ENCODE measurements around the gene DUSP6. TPM values are rescaled to one million over a fixed set of nuclear protein-coding genes. Genes with fewer than 3 reads are reported as not detected.

Gene DUSP6
- total and polyA plus RNA-seq, 12 donors, result 12.3 to 81.8 (median 39.9) TPM

- Histone ChIP-seq H3K9me3 (replicated peaks in 1 of 3) (no peaks in the 10 kb centered on the region), H3K36me3 (replicated peaks in 1 of 2) (no peaks in the 10 kb centered on the region), H3K27me3 (no peaks in the 10 kb centered on the region), H3K4me1 (replicated peaks in 1 of 2) (no peaks in the 10 kb centered on the region), H3K27ac (no peak overlapping the region), H3K4me3 (no peak overlapping the region)
- TF ChIP-seq, protein P1, sequence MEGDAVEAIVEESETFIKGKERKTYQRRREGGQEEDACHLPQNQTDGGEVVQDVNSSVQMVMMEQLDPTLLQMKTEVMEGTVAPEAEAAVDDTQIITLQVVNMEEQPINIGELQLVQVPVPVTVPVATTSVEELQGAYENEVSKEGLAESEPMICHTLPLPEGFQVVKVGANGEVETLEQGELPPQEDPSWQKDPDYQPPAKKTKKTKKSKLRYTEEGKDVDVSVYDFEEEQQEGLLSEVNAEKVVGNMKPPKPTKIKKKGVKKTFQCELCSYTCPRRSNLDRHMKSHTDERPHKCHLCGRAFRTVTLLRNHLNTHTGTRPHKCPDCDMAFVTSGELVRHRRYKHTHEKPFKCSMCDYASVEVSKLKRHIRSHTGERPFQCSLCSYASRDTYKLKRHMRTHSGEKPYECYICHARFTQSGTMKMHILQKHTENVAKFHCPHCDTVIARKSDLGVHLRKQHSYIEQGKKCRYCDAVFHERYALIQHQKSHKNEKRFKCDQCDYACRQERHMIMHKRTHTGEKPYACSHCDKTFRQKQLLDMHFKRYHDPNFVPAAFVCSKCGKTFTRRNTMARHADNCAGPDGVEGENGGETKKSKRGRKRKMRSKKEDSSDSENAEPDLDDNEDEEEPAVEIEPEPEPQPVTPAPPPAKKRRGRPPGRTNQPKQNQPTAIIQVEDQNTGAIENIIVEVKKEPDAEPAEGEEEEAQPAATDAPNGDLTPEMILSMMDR (IDR thresholded peaks at IDR 0.05), result no peak
- no peak for TF ChIP-seq POLR2A (IDR thresholded peaks at IDR 0.05)
- DNase-seq, result no peak
- intact Hi-C loops (cut with DNase I), result loop anchor here in 1 of 2 donors (10.0 kb wide), 1 partner anchor 91 kb away; no protein-coding TSS in a partner anchor
These were observed 11.3 kb upstream of the DUSP6 start for GRCh38 chr12:89363582-89363981.

- H3K9me3 ChIP-seq (replicated peaks in 1 of 3), result no peaks in the 10 kb centered on the region
- no peaks in the 10 kb centered on the region for H3K36me3 ChIP-seq (replicated peaks in 1 of 2)
- H3K4me1 ChIP-seq (replicated peaks in 1 of 2), result no peaks in the 10 kb centered on the region
- TF ChIP-seq POLR2A (IDR thresholded peaks at IDR 0.05), result no peak
- no peak for DNase-seq
- no peak overlapping the region for H3K27ac ChIP-seq
- H3K27me3 ChIP-seq, result no peaks in the 10 kb centered on the region
- H3K4me3 ChIP-seq, result no peak overlapping the region
- 69 to 74% (median 70%) methylated on average over 4 of the region's 4 CpGs for WGBS, 4 donors
- intact Hi-C loops (cut with DNase I), result loop anchor here in 1 of 2 donors (10.0 kb wide), 1 partner anchor 92 kb away; no protein-coding TSS in a partner anchor
These were observed 10.8 kb upstream of the DUSP6 start for GRCh38 chr12:89363084-89363483.

GRCh38 chr12:89359615-89360014 is 7.3 kb upstream of the DUSP6 start:
- Histone ChIP-seq H3K9me3 (replicated peaks in 1 of 3) (no peaks in the 10 kb centered on the region), H3K27ac (no peak overlapping the region), H3K4me3 (no peak overlapping the region), H3K4me1 (replicated peaks in 1 of 2) (peaks cover 0 to under 1% of the 10 kb centered on the region in 2 donors), H3K36me3 (replicated peaks in 1 of 2) (no peaks in the 10 kb centered on the region), H3K27me3 (no peaks in the 10 kb centered on the region)
- TF ChIP-seq, protein P1 (IDR thresholded peaks at IDR 0.05), result no peak
- TF ChIP-seq POLR2A (IDR thresholded peaks at IDR 0.05), result no peak
- 95 to 100% (median 96%) methylated on average over 3 of the region's 3 CpGs for WGBS, 4 donors
- intact Hi-C loops (cut with DNase I), result loop anchor here in 1 of 2 donors (10.0 kb wide), 1 partner anchor 95 kb away; no protein-coding TSS in a partner anchor
- DNase-seq, result no peak

- Histone ChIP-seq H3K27me3 (no peaks in the 10 kb centered on the region), H3K9me3 (replicated peaks in 1 of 3) (no peaks in the 10 kb centered on the region), H3K4me3 (no peak overlapping the region), H3K4me1 (replicated peaks in 1 of 2) (peaks cover 0 to 4% of the 10 kb centered on the region in 2 donors), H3K36me3 (replicated peaks in 1 of 2) (no peaks in the 10 kb centered on the region), H3K27ac (no peak overlapping the region)
- TF ChIP-seq, protein P1 (IDR thresholded peaks at IDR 0.05), result no peak
- TF ChIP-seq POLR2A (IDR thresholded peaks at IDR 0.05), result no peak
- DNase-seq, result no peak
- intact Hi-C loops (cut with DNase I), result no loop called here
These were observed 6.5 kb upstream of the DUSP6 start for GRCh38 chr12:89358805-89359204.

DNA sequence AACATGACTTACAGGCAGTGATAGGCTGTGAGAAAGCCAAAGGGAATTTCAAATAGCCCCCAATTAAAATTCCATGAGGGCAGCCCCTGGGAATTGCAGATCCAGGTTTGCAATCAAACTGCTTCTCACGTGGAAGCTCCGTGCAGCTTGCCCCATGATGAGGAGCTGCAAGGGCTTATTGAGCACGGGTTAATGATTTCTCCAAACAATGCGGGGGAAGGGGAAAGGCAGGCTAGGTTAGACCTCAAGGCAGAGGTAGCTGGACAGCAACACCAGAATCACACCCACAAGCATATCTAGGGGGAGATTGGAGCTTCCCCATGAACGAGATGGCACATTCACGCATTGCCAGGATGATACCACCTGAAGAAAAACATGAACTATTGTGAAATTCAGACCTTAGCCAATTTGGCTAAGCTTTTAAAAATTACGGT is 5.0 kb upstream of the DUSP6 start:
- Histone ChIP-seq H3K4me1 (replicated peaks in 1 of 2) (peaks cover 0 to 4% of the 10 kb centered on the region in 2 donors), H3K36me3 (replicated peaks in 1 of 2) (no peaks in the 10 kb centered on the region), H3K4me3 (no peak overlapping the region), H3K9me3 (replicated peaks in 1 of 3) (no peaks in the 10 kb centered on the region), H3K27me3 (no peaks in the 10 kb centered on the region), H3K27ac (no peak overlapping the region)
- intact Hi-C loops (cut with DNase I), result no loop called here
- TF ChIP-seq, protein P1 (IDR thresholded peaks at IDR 0.05), result no peak
- TF ChIP-seq POLR2A (IDR thresholded peaks at IDR 0.05), result no peak
- 84 to 94% (median 90%) methylated on average over 7 of the region's 7 CpGs for WGBS, 4 donors
- DNase-seq, result no peak
